BJ (cell line): Measurements from ENCODE around the gene GALK1. TPM values are rescaled to one million over a fixed set of nuclear protein-coding genes. Genes with fewer than 3 reads are reported as not detected.

ENCODE experiments used
- CTCF ChIA-PET: fragments of 350-600 bp; formaldehyde crosslinking; extraction: SDS; loops from one replicate; lab custom pipeline; 2021; ENCODE audit warnings: antibody characterized with exemption, inconsistent platforms; lab: Yijun Ruan, JAX
- POLR2A ChIA-PET: fragments of 300-600 bp; sonication (Branson Sonifier 250); formaldehyde crosslinking; extraction: SDS; loops from one replicate; lab custom pipeline; 2021; ENCODE audit warnings: antibody characterized with exemption; lab: Charles Lee
- DNase-seq: peaks from one replicate; pipeline ENCODE4 v3.0.0-alpha.2; 2011; ENCODE audit warnings: low read depth
- H3K27me3 ChIP-seq: 2 replicates; pipeline ENCODE4 v1.6.0; 2011; ENCODE audit warnings: low read length; ENCODE audit not compliant: control insufficient read depth, insufficient read depth
- H3K36me3 ChIP-seq: 2 replicates; pipeline ENCODE4 v1.5.1; 2011; ENCODE audit warnings: low read length; ENCODE audit not compliant: control insufficient read depth, insufficient read depth
- H3K4me3 ChIP-seq: 2 replicates; pipeline ENCODE4 v1.5.1; 2011; ENCODE audit warnings: low read depth, mild to moderate bottlenecking, control low read depth, low read length
- CTCF ChIP-seq: IDR thresholded peaks from 2 replicates; pipeline ENCODE4 v1.5.1; 2011; ENCODE audit warnings: low read depth, mild to moderate bottlenecking, control low read depth, inconsistent platforms, low read length, moderate library complexity; ENCODE audit not compliant: insufficient read depth
- polyA plus RNA-seq: library from polyadenylated mRNA; depleted of rRNA; stranded (reverse); fragments of >200 nt; gene quantifications from 2 replicates; pipeline ENCODE4 v1.2.3, GENCODE V29; 2011

The GALK1 gene
- polyA plus RNA-seq, 1 experiment = 35.8 TPM

GRCh38 chr17:75725504-75725903, 39.5 kb downstream of the GALK1 start:
- Histone ChIP-seq H3K36me3 (no peaks in the 10 kb centered on the region), H3K27me3 (peaks cover 8% of the 10 kb centered on the region), H3K4me3 (no peak overlapping the region)
- ChIA-PET CTCF (interaction anchor here (2.5 kb wide), 1 partner anchor 24 kb away, joined by 13 read pairs; no protein-coding TSS in a partner anchor), POLR2A (no interaction called here)
- DNase-seq = no peak
- no peak for TF ChIP-seq CTCF

- Histone ChIP-seq H3K36me3 (no peaks in the 10 kb centered on the region), H3K27me3 (peaks cover 16% of the 10 kb centered on the region), H3K4me3 (no peak overlapping the region)
- DNase-seq = no peak
- no peak for TF ChIP-seq CTCF
- ChIA-PET POLR2A (no interaction called here), CTCF (interaction anchor here (0.8 to 1.3 kb wide), 2 partner anchors 26 to 92 kb away, joined by 3 to 6 read pairs; no protein-coding TSS in a partner anchor)
These were observed 40.7 kb downstream of the GALK1 start for GRCh38 chr17:75724016-75725003.

- CTCF ChIA-PET = no interaction called here
- POLR2A ChIA-PET = no interaction called here
These were observed 41.6 kb downstream of the GALK1 start for GRCh38 chr17:75723171-75723930.

GRCh38 chr17:75722542-75723095, 42.4 kb downstream of the GALK1 start:
- no peak for DNase-seq
- no peaks in the 10 kb centered on the region for H3K36me3 ChIP-seq
- H3K27me3 ChIP-seq = peaks cover 18% of the 10 kb centered on the region
- ChIA-PET POLR2A (no interaction called here), CTCF (interaction anchor here (0.8 kb wide), 1 partner anchor 31 kb away, joined by 4 read pairs; no protein-coding TSS in a partner anchor)
- no peak overlapping the region for H3K4me3 ChIP-seq
- TF ChIP-seq CTCF = no peak

More at GRCh38 chr17:75723171-75723930, 41.6 kb downstream of the GALK1 start:
- Histone ChIP-seq H3K4me3 (no peak overlapping the region), H3K36me3 (no peaks in the 10 kb centered on the region), H3K27me3 (peaks cover 18% of the 10 kb centered on the region)
- DNase-seq = no peak
- no peak for TF ChIP-seq CTCF
